Neural cell (in vitro differentiated cells): ENCODE measurements around the gene AGRN. TPM values are rescaled to one million over a fixed set of nuclear protein-coding genes. Genes with fewer than 3 reads are reported as not detected.

Experiments used
- H2AFZ ChIP-seq: fragments of 200-600, 300-800 bp; sonication (generic), shearing (Covaris generic); 2 replicates; pipeline ENCODE4 v1.6.0; 2014; ENCODE audit warnings: low read depth, mild to moderate bottlenecking, antibody characterized with exemption, low read length, moderate library complexity
- H3F3A ChIP-seq: fragments of 200-600 bp; shearing (Covaris generic); 2 replicates; pipeline ENCODE4 v1.6.1; 2016; ENCODE audit warnings: mild to moderate bottlenecking, moderate library complexity, mixed read lengths, antibody characterized with exemption, low read length; ENCODE audit not compliant: insufficient read depth, poor library complexity, severe bottlenecking
- H3K27ac ChIP-seq: fragments of 200-600, 300-800 bp; sonication (generic), shearing (Covaris generic); 2 replicates; pipeline ENCODE4 v1.5.1; 2014; ENCODE audit warnings: mild to moderate bottlenecking, low read length, moderate library complexity
- H3K27me3 ChIP-seq: fragments of 300-800, 200-600 bp; sonication (generic), shearing (Covaris generic); 2 replicates; pipeline ENCODE4 v1.6.0; 2014; ENCODE audit warnings: mild to moderate bottlenecking, low read depth, low read length, moderate library complexity; ENCODE audit not compliant: insufficient read depth
- H3K36me3 ChIP-seq: fragments of 300-800, 200-600 bp; sonication (generic), shearing (Covaris generic); 2 replicates; pipeline ENCODE4 v1.5.1; 2014; ENCODE audit warnings: mild to moderate bottlenecking, antibody characterized with exemption, low read length, moderate library complexity; ENCODE audit not compliant: insufficient read depth
- H3K4me2 ChIP-seq: fragments of 300-800, 200-600 bp; sonication (generic), shearing (Covaris generic); 2 replicates; pipeline ENCODE4 v1.6.0; 2014; ENCODE audit warnings: mild to moderate bottlenecking, low read length
- H3K4me3 ChIP-seq: fragments of 300-800, 200-600 bp; sonication (generic), shearing (Covaris generic); 2 replicates; pipeline ENCODE4 v1.5.1; 2014; ENCODE audit warnings: mild to moderate bottlenecking, low read length, moderate library complexity
- H3K79me2 ChIP-seq: fragments of 200-600 bp; shearing (Covaris generic); replicated peaks from 2 replicates; pipeline ENCODE4 v1.6.0; 2014; ENCODE audit warnings: mild to moderate bottlenecking, low read length, moderate library complexity; ENCODE audit not compliant: insufficient read depth
- H3K9ac ChIP-seq: fragments of 300-800, 200-600 bp; sonication (generic), shearing (Covaris generic); 2 replicates; pipeline ENCODE4 v1.6.1; 2016; ENCODE audit warnings: mild to moderate bottlenecking, low read length, mixed read lengths
- H3K9me2 ChIP-seq: fragments of 200-600 bp; shearing (Covaris generic); 2 replicates; pipeline ENCODE4 v1.6.1; 2016; ENCODE audit warnings: mild to moderate bottlenecking, low read length, mixed read lengths; ENCODE audit not compliant: insufficient read depth
- H3K9me3 ChIP-seq: fragments of 200-600, 300-800 bp; sonication (generic), shearing (Covaris generic); 2 replicates; pipeline ENCODE4 v1.6.1; 2016; ENCODE audit warnings: mild to moderate bottlenecking, mixed run types, low read length, moderate library complexity, mixed read lengths
- H4K20me1 ChIP-seq: fragments of 200-600 bp; shearing (Covaris generic); 2 replicates; pipeline ENCODE4 v1.6.1; 2016; ENCODE audit warnings: mild to moderate bottlenecking, mixed run types; ENCODE audit not compliant: insufficient read depth
- CTCF ChIP-seq: fragments of 450-650 bp; IDR thresholded peaks from 2 replicates; pipeline ENCODE4 v1.5.1; 2014; ENCODE audit warnings: antibody characterized with exemption, mild to moderate bottlenecking, moderate library complexity; ENCODE audit not compliant: poor library complexity, severe bottlenecking
- EP300 ChIP-seq: fragments of 450-650 bp; conservative IDR thresholded peaks from 2 replicates; pipeline ENCODE4 v1.6.1; 2014; ENCODE audit warnings: antibody characterized with exemption, mild to moderate bottlenecking, moderate library complexity; ENCODE audit not compliant: poor library complexity, severe bottlenecking
- EZH2 ChIP-seq: fragments of 200-600, 300-800 bp; shearing (Covaris generic), sonication (generic); IDR thresholded peaks from 2 replicates; pipeline ENCODE4 v1.6.1; 2014; ENCODE audit warnings: antibody characterized with exemption, low read length, borderline replicate concordance, mild to moderate bottlenecking; ENCODE audit not compliant: insufficient read depth, poor library complexity, severe bottlenecking
- MXI1 ChIP-seq: fragments of 450-650 bp; conservative IDR thresholded peaks from 2 replicates; pipeline ENCODE4 v1.6.1; 2014; ENCODE audit warnings: antibody characterized with exemption, mild to moderate bottlenecking; ENCODE audit not compliant: poor library complexity, severe bottlenecking
- POLR2AphosphoS5 ChIP-seq: IDR thresholded peaks from 2 replicates; pipeline ENCODE4 v1.6.1; 2012
- RAD21 ChIP-seq: fragments of 450-650 bp; conservative IDR thresholded peaks from 2 replicates; pipeline ENCODE4 v1.6.1; 2014; ENCODE audit warnings: antibody characterized with exemption, mild to moderate bottlenecking, moderate library complexity
- SMC3 ChIP-seq: fragments of 450-650 bp; conservative IDR thresholded peaks from 2 replicates; pipeline ENCODE4 v1.6.1; 2014; ENCODE audit warnings: antibody characterized with exemption, mild to moderate bottlenecking, moderate library complexity; ENCODE audit not compliant: poor library complexity
- TAF1 ChIP-seq: IDR thresholded peaks from 2 replicates; pipeline ENCODE4 v1.6.1; 2012; ENCODE audit warnings: low read depth
- polyA plus RNA-seq: library from polyadenylated mRNA; depleted of rRNA; stranded (reverse); fragments of >200 nt; gene quantifications from 2 replicates; pipeline ENCODE4 v1.2.3, GENCODE V29; 2014
- TF ChIP-seq, protein P1 (sequence below): IDR thresholded peaks from 2 replicates; pipeline ENCODE4 v1.6.1; 2012; ENCODE audit warnings: borderline replicate concordance

AGRN gene
- polyA plus RNA-seq, 1 donor from 2014 or later: 104 TPM

DNA sequence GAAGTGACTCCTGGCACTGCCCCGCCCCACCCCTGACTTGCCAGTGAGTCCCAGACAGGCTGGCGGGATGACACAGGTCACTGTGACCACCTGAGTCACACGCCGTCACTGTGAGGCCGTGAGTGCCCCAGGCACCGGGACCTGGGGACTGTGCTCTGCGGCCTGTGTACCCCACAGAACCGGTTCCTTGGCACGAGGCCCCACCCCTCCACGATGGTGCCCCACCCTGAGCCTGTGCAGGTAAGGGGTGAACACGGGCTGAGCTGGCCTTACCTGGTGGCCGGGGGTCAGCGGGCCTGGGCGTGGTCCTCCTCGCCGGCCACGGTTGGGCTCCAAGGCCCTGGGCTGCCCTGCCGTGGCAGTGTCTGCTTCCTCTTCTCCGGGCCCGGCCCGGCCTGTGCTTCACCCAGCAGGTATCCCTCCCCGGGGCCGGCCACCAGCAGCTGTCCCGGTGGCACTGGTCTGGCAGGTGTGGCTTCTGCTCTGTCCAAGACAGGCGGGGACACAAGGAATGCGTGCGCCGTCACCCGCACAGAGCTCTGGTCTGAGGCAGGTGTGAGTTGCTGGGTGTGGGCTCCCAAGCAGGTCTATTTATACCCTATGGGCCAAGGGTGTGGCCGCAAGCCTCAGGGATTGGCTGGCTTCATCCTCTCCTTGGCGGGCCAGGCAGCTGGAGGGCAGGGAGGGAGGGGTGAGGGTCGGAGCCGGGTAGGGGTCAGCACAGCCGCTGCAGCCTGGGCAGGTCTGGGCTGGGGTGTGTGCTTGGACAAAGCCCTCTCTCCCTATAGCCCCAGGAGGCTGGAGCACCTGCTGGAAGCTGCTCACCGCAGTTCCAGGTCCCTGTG is 54.0 kb downstream of the AGRN start, which contains the start of gene RNF223:
Gene RNF223, minus strand, starts transcription at position 564 of the 845 bp plus-strand sequence. CDS start 1,740 bp downstream, outside the sequence.
- Histone ChIP-seq H3K4me3 (no peak within 1 kb of the TSS), H3K4me2 (no peak within 1 kb of the TSS), H3K36me3 (no peaks in the 10 kb centered on the region), H3K79me2 (no peaks in the 10 kb centered on the region), H3K27me3 (no peaks in the 10 kb centered on the region), H3K27ac (no peak within 1 kb of the TSS), H4K20me1 (no peaks in the 10 kb centered on the region), H2AFZ (no peak within 1 kb of the TSS), H3K9me3 (no peaks in the 10 kb centered on the region), H3F3A (no peaks in the 10 kb centered on the region), H3K9ac (no peak within 1 kb of the TSS), H3K9me2 (no peaks in the 10 kb centered on the region)
- TF ChIP-seq EP300 (no peak), EZH2 (no peak)

DNA sequence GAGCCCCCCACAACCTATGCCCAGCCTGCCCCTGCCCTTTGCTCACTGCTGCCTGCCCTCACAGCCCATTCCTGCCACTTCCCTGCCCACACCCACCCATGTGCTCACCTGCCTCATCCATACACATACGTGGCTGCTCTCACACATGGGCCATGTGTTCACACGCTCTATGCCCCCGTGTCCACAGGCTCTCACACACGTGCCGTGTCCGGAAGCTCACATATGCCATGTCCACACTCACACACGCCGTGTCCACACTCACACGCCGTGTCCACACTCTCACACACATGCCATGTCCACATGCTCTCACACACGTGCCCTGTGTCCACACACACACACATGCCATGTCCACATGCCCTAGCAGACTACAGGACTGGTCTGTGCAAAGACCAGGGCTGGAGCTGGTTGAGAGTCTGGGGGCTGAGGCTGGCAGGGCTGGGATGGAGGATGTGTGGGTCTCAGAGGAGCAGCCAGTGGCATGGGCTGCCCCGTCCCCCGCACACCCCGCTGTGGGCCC is 54.8 kb downstream of the AGRN start:
- TF ChIP-seq EP300 (no peak), CTCF (no peak), TAF1 (no peak), MXI1 (no peak), SMC3 (no peak), RAD21 (no peak), EZH2 (no peak), POLR2AphosphoS5 (no peak)
- TF ChIP-seq, protein P1, sequence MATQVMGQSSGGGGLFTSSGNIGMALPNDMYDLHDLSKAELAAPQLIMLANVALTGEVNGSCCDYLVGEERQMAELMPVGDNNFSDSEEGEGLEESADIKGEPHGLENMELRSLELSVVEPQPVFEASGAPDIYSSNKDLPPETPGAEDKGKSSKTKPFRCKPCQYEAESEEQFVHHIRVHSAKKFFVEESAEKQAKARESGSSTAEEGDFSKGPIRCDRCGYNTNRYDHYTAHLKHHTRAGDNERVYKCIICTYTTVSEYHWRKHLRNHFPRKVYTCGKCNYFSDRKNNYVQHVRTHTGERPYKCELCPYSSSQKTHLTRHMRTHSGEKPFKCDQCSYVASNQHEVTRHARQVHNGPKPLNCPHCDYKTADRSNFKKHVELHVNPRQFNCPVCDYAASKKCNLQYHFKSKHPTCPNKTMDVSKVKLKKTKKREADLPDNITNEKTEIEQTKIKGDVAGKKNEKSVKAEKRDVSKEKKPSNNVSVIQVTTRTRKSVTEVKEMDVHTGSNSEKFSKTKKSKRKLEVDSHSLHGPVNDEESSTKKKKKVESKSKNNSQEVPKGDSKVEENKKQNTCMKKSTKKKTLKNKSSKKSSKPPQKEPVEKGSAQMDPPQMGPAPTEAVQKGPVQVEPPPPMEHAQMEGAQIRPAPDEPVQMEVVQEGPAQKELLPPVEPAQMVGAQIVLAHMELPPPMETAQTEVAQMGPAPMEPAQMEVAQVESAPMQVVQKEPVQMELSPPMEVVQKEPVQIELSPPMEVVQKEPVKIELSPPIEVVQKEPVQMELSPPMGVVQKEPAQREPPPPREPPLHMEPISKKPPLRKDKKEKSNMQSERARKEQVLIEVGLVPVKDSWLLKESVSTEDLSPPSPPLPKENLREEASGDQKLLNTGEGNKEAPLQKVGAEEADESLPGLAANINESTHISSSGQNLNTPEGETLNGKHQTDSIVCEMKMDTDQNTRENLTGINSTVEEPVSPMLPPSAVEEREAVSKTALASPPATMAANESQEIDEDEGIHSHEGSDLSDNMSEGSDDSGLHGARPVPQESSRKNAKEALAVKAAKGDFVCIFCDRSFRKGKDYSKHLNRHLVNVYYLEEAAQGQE: no peak
- Histone ChIP-seq H3K79me2 (no peaks in the 10 kb centered on the region), H4K20me1 (no peaks in the 10 kb centered on the region)

More for the DNA sequence above, 54.8 kb downstream of the AGRN start:
- Histone ChIP-seq H3K36me3 (no peaks in the 10 kb centered on the region), H3K4me2 (no peak overlapping the region), H3K9me3 (no peaks in the 10 kb centered on the region), H3K9ac (no peak overlapping the region), H3K9me2 (no peaks in the 10 kb centered on the region), H3K4me3 (no peak overlapping the region), H2AFZ (no peak overlapping the region), H3K27me3 (no peaks in the 10 kb centered on the region), H3K27ac (no peak overlapping the region), H3F3A (no peaks in the 10 kb centered on the region)
